Measurements from ENCODE around the gene RTP5.

- TF ChIP-seq RXRA (IDR thresholded peaks at IDR 0.05; ENCODE audit: insufficient read depth, low read depth, low read length): no peak
- no peak for TF ChIP-seq MAFK (IDR thresholded peaks at IDR 0.05; ENCODE audit: low read depth, low read length)
- no peak for TF ChIP-seq SIN3A (conservative IDR thresholded peaks at IDR 0.05 in 1 of 2, IDR thresholded peaks at IDR 0.05 in 1 of 2; ENCODE audit: low read depth in 1 of 2, low read length in 2 of 2)
Observed at GRCh38 chr2:241850544-241851324, 18.8 kb upstream of the RTP5 start.
